ENCODE data around the gene CLEC2A. TPM values are rescaled to one million over a fixed set of nuclear protein-coding genes. Genes with fewer than 3 reads are reported as not detected.

Gene CLEC2A
- total RNA-seq, 2 donors from 2014 or later: not detected

GRCh38 chr12:9869307-9870161, 62.6 kb downstream of the CLEC2A start, which contains the start of gene CLEC2B:
TSS of gene CLEC2B (minus strand) at chr12:9869354.
- H3K36me3 Mint-ChIP-seq: peaks cover 0 to 16% of the 10 kb centered on the region in 2 donors
- DNase-seq (ENCODE audit: low spot score in 2 of 2): no peak
- peak within 1 kb of the TSS; percentile 77 to 97 for H3K27ac Mint-ChIP-seq
- peak; percentile 63 to 79 for ATAC-seq
- no peaks in the 10 kb centered on the region for H3K9me3 Mint-ChIP-seq

DNA sequence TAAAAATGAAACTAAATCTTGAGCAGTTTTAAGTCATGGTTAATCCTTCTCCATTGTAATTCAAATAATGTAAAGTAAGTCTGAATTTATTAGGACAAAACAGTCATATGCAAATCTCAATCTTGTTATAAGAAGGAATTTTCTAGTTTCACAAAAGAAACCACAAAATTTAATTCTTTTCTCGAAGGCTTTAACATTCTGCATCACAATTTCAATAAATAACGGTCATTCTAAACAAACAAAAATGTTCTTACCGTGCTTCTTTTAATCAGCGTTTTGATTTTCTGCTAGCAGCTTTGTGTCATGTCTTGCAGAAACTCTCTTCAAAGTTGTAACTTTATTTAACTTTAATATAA, 63.2 kb downstream of the CLEC2A start:
- no peak for DNase-seq (ENCODE audit: low spot score in 2 of 2)
- no peak for ATAC-seq
- H3K36me3 Mint-ChIP-seq: peaks cover 4 to 16% of the 10 kb centered on the region in 2 donors
- H3K27ac Mint-ChIP-seq: peak overlapping the region; percentile 77 to 97
- no peaks in the 10 kb centered on the region for H3K9me3 Mint-ChIP-seq

DNA sequence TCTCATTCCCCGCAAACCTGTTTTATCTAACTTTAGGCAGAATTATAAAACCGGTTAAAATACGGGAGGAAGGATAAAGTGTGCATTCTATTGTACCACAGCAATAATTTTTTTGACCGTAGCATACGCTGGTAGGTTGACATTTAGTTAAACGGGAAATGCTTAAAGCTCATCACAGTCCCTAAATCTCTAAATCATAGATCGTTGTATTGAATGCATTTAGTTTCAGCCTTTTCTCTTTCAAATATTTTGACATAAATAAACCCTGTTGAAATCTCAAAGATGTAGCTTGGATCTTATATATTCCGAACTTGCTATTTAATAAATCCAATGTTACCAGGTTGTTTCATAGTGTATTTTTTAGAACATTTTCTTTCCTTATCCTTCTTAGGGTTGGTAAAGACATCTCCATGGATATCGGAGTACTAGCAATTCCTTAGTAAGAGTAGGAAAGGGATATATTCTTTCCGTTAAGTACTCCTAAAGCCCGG, 63.8 kb downstream of the CLEC2A start:
- peak overlapping the region; percentile 77 to 97 for H3K27ac Mint-ChIP-seq
- DNase-seq (ENCODE audit: low spot score in 2 of 2) (no peak), ATAC-seq (no peak)
- H3K9me3 Mint-ChIP-seq: no peaks in the 10 kb centered on the region
- H3K36me3 Mint-ChIP-seq: peaks cover 10 to 16% of the 10 kb centered on the region in 2 donors

GRCh38 chr12:9867531-9867930, 64.6 kb downstream of the CLEC2A start:
- ATAC-seq: no peak
- no peak for DNase-seq (ENCODE audit: low spot score in 2 of 2)
- H3K9me3 Mint-ChIP-seq: no peaks in the 10 kb centered on the region
- peak overlapping the region; percentile 53 to 91 for H3K27ac Mint-ChIP-seq
- H3K36me3 Mint-ChIP-seq: peaks cover 18 to 25% of the 10 kb centered on the region in 2 donors

DNA sequence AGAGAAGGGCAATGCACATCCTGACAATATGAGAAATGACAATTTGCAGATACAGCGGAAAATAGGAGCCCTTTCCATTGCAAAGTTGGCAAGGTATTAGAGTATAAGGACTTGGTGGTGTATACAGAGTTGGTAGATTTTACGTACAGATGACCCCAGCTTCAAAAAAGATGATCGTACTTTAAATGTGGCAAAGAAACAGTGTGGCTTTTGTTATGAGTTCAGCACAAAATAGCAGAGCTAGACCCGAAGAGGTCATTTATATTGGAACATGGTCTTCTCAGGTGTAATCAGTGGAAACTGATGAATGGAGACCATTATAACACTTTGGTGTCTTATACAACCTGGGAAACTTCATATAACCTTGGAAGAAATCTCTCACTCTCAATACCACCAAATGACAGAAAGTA, 65.3 kb downstream of the CLEC2A start:
- ATAC-seq (peak in 1 of 2 donors; percentile 6), DNase-seq (ENCODE audit: low spot score in 2 of 2) (no peak)
- Mint-ChIP-seq H3K27ac (peak overlapping the region; percentile 85 to 91), H3K9me3 (no peaks in the 10 kb centered on the region), H3K36me3 (peaks cover 20 to 25% of the 10 kb centered on the region in 2 donors)

DNA sequence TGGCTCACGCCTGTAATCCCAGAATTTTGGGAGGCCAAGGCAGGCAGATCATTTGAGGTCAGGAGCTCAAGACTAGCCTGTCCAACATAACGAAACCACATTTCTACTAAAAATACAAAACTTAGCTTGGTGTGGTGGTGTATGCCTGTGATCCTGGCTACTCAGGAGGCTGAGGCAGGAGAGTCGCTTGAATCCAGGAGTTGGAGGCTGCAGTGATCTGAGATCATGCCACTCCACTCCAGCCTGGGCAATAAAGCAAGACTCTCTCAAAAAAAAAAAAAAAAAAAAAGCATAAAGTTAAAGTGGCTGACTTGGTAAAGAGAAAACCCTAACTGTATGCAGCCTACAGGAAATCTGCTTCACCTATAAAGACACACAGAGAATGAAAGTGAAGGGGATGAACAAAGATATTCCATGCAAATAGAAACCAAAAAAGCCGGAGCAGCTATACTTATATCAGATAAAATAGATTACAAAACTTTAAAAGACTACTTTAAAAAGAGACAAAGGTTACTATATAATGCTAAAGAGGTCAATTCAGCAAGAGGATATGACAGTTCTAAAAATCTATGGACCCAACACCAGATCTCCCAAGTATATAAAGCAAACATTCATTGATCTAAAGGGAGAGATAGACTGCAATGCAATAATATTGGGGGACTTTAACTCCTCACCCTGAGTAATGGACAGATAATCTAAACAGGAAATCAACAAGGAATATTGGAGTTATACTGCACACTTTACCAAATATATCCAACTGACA, 67.1 kb downstream of the CLEC2A start:
- H3K36me3 Mint-ChIP-seq: peaks cover 20 to 25% of the 10 kb centered on the region in 2 donors
- ATAC-seq: peak; percentile 54 to 78
- H3K9me3 Mint-ChIP-seq: no peaks in the 10 kb centered on the region
- H3K27ac Mint-ChIP-seq: peak overlapping the region; percentile 27 to 91
- no peak for DNase-seq (ENCODE audit: low spot score in 2 of 2)

Other genes with a start within 250 kb of the CLEC2A start
- 1 to 10 TPM; 3.0 to 7.6 TPM for gene CLECL1, start 199.3 kb downstream of the CLEC2A start, total RNA-seq
- 10 to 100 TPM; 72.7 to 91.1 TPM for gene CD69, start 171.5 kb downstream of the CLEC2A start, total RNA-seq
- gene KLRF1, start 104.9 kb downstream of the CLEC2A start, total RNA-seq: under 1 TPM in 1 of 2 donors, not detected in 1; 0.45 TPM
- 10 to 100 TPM; 15.0 to 42.0 TPM for gene CLEC2B, start 63.0 kb downstream of the CLEC2A start, total RNA-seq
- gene KLRF2, start 50.9 kb downstream of the CLEC2A start, total RNA-seq: not detected
- under 1 TPM in 1 of 2 donors, not detected in 1; 0.93 TPM for gene CLEC12A, start 39.0 kb upstream of the CLEC2A start, total RNA-seq
- not detected for gene CLEC1B, start 66.8 kb upstream of the CLEC2A start, total RNA-seq
- gene CLEC12B, start 78.3 kb upstream of the CLEC2A start, total RNA-seq: not detected
- not detected for gene CLEC9A, start 98.3 kb upstream of the CLEC2A start, total RNA-seq
- gene CLEC1A, start 166.6 kb upstream of the CLEC2A start, total RNA-seq: not detected
- gene CLEC7A, start 197.8 kb upstream of the CLEC2A start, total RNA-seq: under 1 TPM in 1 of 2 donors, not detected in 1; 0.09 TPM
- gene OLR1, start 239.8 kb upstream of the CLEC2A start, total RNA-seq: not detected
- gene TMEM52B, start 246.7 kb upstream of the CLEC2A start, total RNA-seq: not detected